ENCODE measurements around the gene HOXB13. TPM values are rescaled to one million over a fixed set of nuclear protein-coding genes. Genes with fewer than 3 reads are reported as not detected.

Gene HOXB13
- total and polyA plus RNA-seq, 8 donors, result 0.06 TPM; not detected in 7

DNA sequence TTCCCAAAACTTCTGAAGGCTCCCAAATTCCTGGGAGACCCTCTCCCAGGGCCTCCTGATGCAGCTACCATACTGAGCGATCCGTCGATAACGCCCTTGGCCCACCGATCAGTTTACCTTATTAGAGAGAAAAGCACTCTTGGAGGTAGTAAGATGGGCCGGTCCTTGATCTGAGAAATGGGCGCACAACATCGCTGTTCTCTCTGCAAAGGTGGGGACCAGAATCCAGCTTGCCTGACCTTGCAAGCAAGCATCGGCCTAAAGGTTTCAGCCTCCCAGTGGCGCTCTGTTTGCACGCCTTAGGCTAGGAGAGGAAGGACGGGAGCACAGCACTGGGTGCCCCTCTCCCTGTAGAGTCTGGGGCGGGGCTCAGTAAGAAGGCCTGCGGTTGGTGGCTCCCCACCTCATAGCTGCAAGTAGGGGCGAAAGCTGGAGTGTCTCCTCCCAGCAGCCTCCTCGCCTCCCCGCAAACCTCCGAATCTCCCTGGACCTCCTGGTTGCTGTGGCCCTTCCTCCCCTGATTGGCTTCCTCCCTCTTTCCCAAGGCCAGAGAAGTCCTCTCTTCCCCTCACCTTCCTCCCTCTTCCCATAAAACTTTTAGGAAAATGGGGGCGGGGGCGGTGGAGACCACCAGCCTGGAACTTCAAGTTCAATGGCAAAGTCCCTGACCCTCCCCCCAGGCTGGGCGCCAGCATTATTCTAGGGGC is 6.2 kb downstream of the HOXB13 start, which contains the start of gene PRAC1:
Gene PRAC1 (minus strand): TSS at position 318 of the 707 bp plus-strand sequence. CDS start 126 bp downstream, at position 192.
- H3K27ac ChIP-seq, result no peak within 1 kb of the TSS
- DNase-seq, result no peak
- intact Hi-C loops (cut with DNase I), result loop anchor here in 2 of 3 donors (10.0 kb wide), 2 partner anchors 162 to 312 kb away; no protein-coding TSS in a partner anchor
- FAIRE-seq, result no peak
- H3K4me1 ChIP-seq, result peaks cover 0 to 5% (median 0%) of the 10 kb centered on the region in 3 donors
- H3K36me3 ChIP-seq, result no peaks in the 10 kb centered on the region
- no peak within 1 kb of the TSS for H3K4me3 ChIP-seq
- no peaks in the 10 kb centered on the region for H3K9me3 ChIP-seq
- TF ChIP-seq, protein P1, sequence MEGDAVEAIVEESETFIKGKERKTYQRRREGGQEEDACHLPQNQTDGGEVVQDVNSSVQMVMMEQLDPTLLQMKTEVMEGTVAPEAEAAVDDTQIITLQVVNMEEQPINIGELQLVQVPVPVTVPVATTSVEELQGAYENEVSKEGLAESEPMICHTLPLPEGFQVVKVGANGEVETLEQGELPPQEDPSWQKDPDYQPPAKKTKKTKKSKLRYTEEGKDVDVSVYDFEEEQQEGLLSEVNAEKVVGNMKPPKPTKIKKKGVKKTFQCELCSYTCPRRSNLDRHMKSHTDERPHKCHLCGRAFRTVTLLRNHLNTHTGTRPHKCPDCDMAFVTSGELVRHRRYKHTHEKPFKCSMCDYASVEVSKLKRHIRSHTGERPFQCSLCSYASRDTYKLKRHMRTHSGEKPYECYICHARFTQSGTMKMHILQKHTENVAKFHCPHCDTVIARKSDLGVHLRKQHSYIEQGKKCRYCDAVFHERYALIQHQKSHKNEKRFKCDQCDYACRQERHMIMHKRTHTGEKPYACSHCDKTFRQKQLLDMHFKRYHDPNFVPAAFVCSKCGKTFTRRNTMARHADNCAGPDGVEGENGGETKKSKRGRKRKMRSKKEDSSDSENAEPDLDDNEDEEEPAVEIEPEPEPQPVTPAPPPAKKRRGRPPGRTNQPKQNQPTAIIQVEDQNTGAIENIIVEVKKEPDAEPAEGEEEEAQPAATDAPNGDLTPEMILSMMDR (IDR thresholded peaks at IDR 0.05), result no peak
- ATAC-seq, result no peak
- WGBS, 2 donors, result 9 to 13% methylated on average over 20 to 21 of the region's 21 CpGs
- peaks cover 8 to 83% (median 30%) of the 10 kb centered on the region in 4 donors for H3K27me3 ChIP-seq

DNA sequence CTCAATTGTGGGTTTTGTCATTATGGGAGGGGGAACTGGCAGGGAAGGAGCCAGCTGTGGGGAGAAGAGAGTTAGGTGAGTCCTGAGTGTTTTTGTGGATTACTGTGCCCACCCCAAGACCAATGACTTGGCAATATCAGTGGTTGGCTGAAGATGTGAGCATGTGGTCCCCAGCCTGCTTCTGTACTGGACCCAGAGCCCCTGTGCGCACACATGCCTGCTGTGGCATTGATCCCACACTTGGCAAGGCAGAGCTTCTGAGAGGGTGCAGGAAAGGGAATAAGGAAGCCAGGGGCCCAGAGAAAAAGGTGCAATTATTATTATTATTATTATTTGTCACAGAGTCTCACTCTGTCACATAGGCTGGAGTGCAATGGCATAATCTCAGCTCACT is 7.5 kb downstream of the HOXB13 start:
- WGBS, 2 donors, result 79 to 80% methylated on average over 1 of the region's 1 CpG

DNA sequence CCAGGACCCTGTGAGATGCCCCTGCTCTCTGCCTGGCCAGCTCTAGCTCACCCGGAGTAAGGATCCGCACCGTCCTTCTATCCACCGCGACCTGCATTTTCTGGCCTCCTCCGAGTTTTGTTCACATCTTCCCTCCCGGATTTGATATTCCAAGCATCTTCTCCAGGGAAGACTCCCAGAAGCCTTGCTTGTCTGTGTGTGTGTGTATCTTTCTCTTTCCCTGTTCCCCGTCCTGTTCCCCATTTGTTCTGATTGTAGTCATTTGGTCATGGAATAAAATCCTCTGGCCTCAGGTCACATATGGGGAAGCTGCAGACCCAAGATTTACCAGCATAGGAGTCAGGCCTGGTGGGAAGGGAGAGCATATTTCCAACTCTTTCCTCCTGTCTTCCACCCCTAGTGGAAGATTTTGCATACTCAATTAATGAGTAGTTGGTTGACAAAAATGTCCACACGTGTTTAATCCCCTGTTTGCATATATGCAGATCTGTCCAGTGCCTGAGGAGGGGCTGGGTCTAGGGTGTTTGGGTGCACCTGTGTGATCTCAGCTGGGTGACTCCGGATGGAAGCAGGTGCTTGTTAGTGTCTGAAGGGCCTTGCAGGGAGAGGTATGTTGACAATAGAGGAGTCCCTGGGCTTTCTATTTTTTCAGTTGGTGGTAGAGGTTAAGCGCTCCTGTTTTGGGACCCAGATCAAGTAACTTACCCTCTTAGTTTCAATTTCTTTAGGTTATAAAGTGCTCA is 8.1 kb downstream of the HOXB13 start:
- TF ChIP-seq, protein P1 (IDR thresholded peaks at IDR 0.05), result no peak
- Histone ChIP-seq H3K27ac (no peak overlapping the region), H3K36me3 (no peaks in the 10 kb centered on the region), H3K9me3 (no peaks in the 10 kb centered on the region), H3K4me3 (no peak overlapping the region), H3K27me3 (peaks cover 14 to 84% (median 23%) of the 10 kb centered on the region in 4 donors), H3K4me1 (peaks cover 0 to 5% (median 0%) of the 10 kb centered on the region in 3 donors)
- WGBS, 2 donors, result 33 to 35% methylated on average over 11 of the region's 11 CpGs
- intact Hi-C loops (cut with DNase I), result loop anchor here in 2 of 3 donors (10.0 kb wide), 2 partner anchors 164 to 314 kb away; no protein-coding TSS in a partner anchor
- ATAC-seq (no peak), FAIRE-seq (no peak), DNase-seq (no peak)

More for the DNA sequence above, 7.5 kb downstream of the HOXB13 start:
- Histone ChIP-seq H3K27me3 (peaks cover 14 to 83% (median 26%) of the 10 kb centered on the region in 4 donors), H3K4me1 (peaks cover 0 to 5% (median 0%) of the 10 kb centered on the region in 3 donors), H3K36me3 (no peaks in the 10 kb centered on the region), H3K9me3 (no peaks in the 10 kb centered on the region), H3K4me3 (no peak overlapping the region), H3K27ac (no peak overlapping the region)
- TF ChIP-seq, protein P1 (IDR thresholded peaks at IDR 0.05), result no peak
- ATAC-seq (no peak), DNase-seq (no peak), FAIRE-seq (no peak)
- intact Hi-C loops (cut with DNase I), result loop anchor here in 2 of 3 donors (10.0 kb wide), 2 partner anchors 164 to 314 kb away; no protein-coding TSS in a partner anchor

DNA sequence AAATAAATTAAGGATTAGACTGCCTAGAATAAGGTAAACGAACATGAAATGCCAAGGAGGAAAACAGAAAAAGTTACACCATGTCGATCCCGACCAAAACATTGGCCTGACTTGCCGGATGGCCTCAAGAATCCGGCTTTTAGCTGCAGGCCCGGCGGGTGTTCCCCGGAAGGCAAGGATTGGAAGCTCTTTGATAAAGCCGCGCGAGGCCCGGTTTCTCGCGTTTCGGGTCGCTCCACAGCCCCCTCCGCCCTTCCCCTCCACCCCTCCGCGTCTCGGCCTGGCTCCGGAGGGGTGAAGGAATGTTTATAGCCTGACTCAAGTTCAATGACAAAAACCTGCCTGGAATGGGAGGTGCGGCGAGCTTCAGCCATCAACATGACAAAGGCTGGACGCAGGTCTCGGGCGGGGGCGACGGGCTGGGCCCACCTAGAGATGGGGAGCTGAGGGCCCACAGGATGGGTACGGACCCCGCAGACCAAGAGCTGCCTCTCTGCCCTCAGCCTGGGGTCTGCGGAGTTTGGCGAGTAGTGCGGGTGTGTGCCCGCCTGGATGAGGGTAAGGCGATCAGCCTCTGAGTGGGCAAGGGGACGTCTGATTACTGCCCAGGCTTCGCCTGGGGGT is 8.8 kb downstream of the HOXB13 start:
- intact Hi-C loops (cut with DNase I), result loop anchor here in 2 of 3 donors (10.0 kb wide), 2 partner anchors 165 to 315 kb away; no protein-coding TSS in a partner anchor
- no peak for DNase-seq
- TF ChIP-seq, protein P1 (IDR thresholded peaks at IDR 0.05), result no peak
- ATAC-seq, result no peak
- Histone ChIP-seq H3K27ac (no peak overlapping the region), H3K9me3 (no peaks in the 10 kb centered on the region), H3K4me3 (no peak overlapping the region), H3K4me1 (peaks cover 0 to 5% (median 0%) of the 10 kb centered on the region in 3 donors), H3K36me3 (no peaks in the 10 kb centered on the region), H3K27me3 (peaks cover 14 to 83% (median 22%) of the 10 kb centered on the region in 4 donors)
- FAIRE-seq, result no peak
- WGBS, 2 donors, result 12 to 13% methylated on average over 37 of the region's 37 CpGs

All from pancreas (tissue), 10 donors.